H1 (cell line): Measurements from ENCODE around the gene ADK.

ENCODE experiments used
- BCL11A ChIP-seq, 2 experiments: IDR thresholded peaks; one replicate each; pipeline ENCODE4 v1.6.1; 2011; ENCODE audit warnings: low read depth in 2 of 2, low read length in 2 of 2, mild to moderate bottlenecking in 2 of 2
- CREB1 ChIP-seq: IDR thresholded peaks from 2 replicates; pipeline ENCODE4 v1.6.1; 2012; ENCODE audit warnings: inconsistent platforms
- JUND ChIP-seq: IDR thresholded peaks from 2 replicates; pipeline ENCODE4 v1.6.1; 2011; ENCODE audit warnings: mild to moderate bottlenecking, improper control_type of control experiment, low read length
- KDM5A ChIP-seq: fragments of 200-600 bp; IDR thresholded peaks from 2 replicates; pipeline ENCODE4 v1.7.1; 2012; ENCODE audit warnings: mild to moderate bottlenecking, low read length, inconsistent platforms, mixed read lengths
- POLR2A ChIP-seq, 2 experiments: IDR thresholded peaks; 1 replicate in 1 of 2; 2 replicates in 1 of 2; pipeline ENCODE4 v1.6.1; 2011; ENCODE audit warnings: low read depth in 2 of 2, low read length in 2 of 2, mild to moderate bottlenecking in 2 of 2; ENCODE audit errors: control extremely low read depth in 1 of 2
- POLR2AphosphoS5 ChIP-seq: IDR thresholded peaks from 2 replicates; pipeline ENCODE4 v1.6.1; 2011; ENCODE audit warnings: low read depth, low read length
- RFX5 ChIP-seq: IDR thresholded peaks from 2 replicates; pipeline ENCODE4 v1.6.1; 2011; ENCODE audit warnings: low read depth, low read length, improper control_type of control experiment, borderline replicate concordance
- RXRA ChIP-seq: IDR thresholded peaks from 2 replicates; pipeline ENCODE4 v1.6.1; 2011; ENCODE audit warnings: low read depth, mild to moderate bottlenecking, low read length, moderate library complexity; ENCODE audit not compliant: insufficient read depth
- SIX5 ChIP-seq: IDR thresholded peaks from 2 replicates; pipeline ENCODE4 v1.6.1; 2011; ENCODE audit warnings: mild to moderate bottlenecking, low read depth, low read length
- SP1 ChIP-seq: IDR thresholded peaks from 2 replicates; pipeline ENCODE4 v1.6.1; 2011; ENCODE audit warnings: low read depth, low read length
- SUZ12 ChIP-seq: fragments of 200-600 bp; sonication (generic); IDR thresholded peaks from 2 replicates; pipeline ENCODE4 v1.6.1; 2012; ENCODE audit warnings: mild to moderate bottlenecking, inconsistent platforms, low read length, moderate library complexity, mixed read lengths
- YY1 ChIP-seq: IDR thresholded peaks from 2 replicates; pipeline ENCODE4 v1.6.1; 2011; ENCODE audit warnings: low read depth, mild to moderate bottlenecking, low read length
- TF ChIP-seq, protein P1 (sequence below), 3 experiments: IDR thresholded peaks; 1 replicate in 2 of 3; 2 replicates in 1 of 3; pipeline versions ENCODE4 v1.5.1 to v1.6.1; 2011; ENCODE audit warnings: low read length in 3 of 3, mild to moderate bottlenecking in 3 of 3, inconsistent platforms in 2 of 3, low read depth in 1 of 3, moderate library complexity in 1 of 3; ENCODE audit not compliant: insufficient read depth in 1 of 3; ENCODE audit errors: control extremely low read depth in 1 of 3
- TF ChIP-seq, protein P2 (sequence below): IDR thresholded peaks from 2 replicates; pipeline ENCODE4 v1.6.1; 2012; ENCODE audit warnings: inconsistent platforms

DNA sequence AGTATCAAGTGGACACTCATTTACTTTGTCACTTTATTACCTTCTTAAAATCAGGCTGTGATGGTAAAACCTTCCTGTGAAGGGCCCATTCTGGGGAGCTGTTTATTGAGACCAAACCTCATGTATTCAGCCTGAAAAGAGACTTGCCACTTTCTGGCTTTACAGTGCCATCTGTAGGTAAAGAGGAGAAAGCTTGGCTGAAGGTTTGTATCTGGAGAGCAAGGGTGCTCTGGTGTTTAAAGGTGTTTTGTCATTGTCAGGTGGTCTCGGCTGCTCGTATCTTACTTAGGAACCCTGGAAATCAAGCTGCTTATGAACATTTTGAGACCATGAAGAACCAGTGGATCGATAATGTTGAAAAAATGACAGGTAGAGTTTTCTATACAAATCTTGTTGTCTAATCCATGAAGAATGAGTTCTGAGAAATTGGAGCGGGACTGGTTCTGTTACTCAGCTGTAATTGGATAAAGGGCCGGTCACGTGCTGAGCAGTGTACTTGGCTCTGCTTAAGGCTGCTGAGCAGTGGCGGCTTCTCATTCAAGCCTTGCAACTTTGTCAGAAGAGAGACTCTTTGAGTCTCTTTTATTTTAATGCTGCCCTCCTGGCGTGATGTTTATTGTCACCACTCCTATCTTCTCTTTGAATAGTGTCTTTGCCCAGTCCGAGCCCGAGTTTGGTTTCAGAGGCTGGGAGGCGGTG, 47.3 kb upstream of the ADK start:
- TF ChIP-seq, protein P1, sequence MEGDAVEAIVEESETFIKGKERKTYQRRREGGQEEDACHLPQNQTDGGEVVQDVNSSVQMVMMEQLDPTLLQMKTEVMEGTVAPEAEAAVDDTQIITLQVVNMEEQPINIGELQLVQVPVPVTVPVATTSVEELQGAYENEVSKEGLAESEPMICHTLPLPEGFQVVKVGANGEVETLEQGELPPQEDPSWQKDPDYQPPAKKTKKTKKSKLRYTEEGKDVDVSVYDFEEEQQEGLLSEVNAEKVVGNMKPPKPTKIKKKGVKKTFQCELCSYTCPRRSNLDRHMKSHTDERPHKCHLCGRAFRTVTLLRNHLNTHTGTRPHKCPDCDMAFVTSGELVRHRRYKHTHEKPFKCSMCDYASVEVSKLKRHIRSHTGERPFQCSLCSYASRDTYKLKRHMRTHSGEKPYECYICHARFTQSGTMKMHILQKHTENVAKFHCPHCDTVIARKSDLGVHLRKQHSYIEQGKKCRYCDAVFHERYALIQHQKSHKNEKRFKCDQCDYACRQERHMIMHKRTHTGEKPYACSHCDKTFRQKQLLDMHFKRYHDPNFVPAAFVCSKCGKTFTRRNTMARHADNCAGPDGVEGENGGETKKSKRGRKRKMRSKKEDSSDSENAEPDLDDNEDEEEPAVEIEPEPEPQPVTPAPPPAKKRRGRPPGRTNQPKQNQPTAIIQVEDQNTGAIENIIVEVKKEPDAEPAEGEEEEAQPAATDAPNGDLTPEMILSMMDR (IDR thresholded peaks at IDR 0.05; ENCODE audit: control extremely low read depth in 1 of 3, insufficient read depth in 1 of 3, low read depth in 1 of 3, low read length in 3 of 3), result peak in 2 of 3 experiments; percentile 34 to 57; a peak in 2 of 4 replicates
- TF ChIP-seq POLR2AphosphoS5 (no peak), KDM5A (no peak), RXRA (no peak), RFX5 (no peak), CREB1 (no peak), POLR2A (IDR thresholded peaks at IDR 0.05; ENCODE audit: control extremely low read depth in 1 of 2, low read depth in 2 of 2, low read length in 2 of 2) (no peak), SP1 (no peak), JUND (no peak), YY1 (no peak), SIX5 (no peak), SUZ12 (no peak), BCL11A (IDR thresholded peaks at IDR 0.05; ENCODE audit: low read depth in 2 of 2, low read length in 2 of 2) (no peak)
- TF ChIP-seq, protein P2, sequence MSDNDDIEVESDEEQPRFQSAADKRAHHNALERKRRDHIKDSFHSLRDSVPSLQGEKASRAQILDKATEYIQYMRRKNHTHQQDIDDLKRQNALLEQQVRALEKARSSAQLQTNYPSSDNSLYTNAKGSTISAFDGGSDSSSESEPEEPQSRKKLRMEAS, result no peak
